H1 (cell line): Measurements from ENCODE around the gene APMAP.

Experiments used
- CTCF ChIP-seq, 3 experiments: IDR thresholded peaks; 1 replicate in 2 of 3; 2 replicates in 1 of 3; pipeline versions ENCODE4 v1.5.1 to v1.6.1; 2011; ENCODE audit warnings: low read length in 3 of 3, mild to moderate bottlenecking in 3 of 3, inconsistent platforms in 2 of 3, low read depth in 1 of 3, moderate library complexity in 1 of 3; ENCODE audit not compliant: insufficient read depth in 1 of 3; ENCODE audit errors: control extremely low read depth in 1 of 3
- RAD21 ChIP-seq, 2 experiments: IDR thresholded peaks in 1 of 2; conservative IDR thresholded peaks in 1 of 2; 2 replicates each; pipeline ENCODE4 v1.6.1; 2011; ENCODE audit warnings: low read depth in 2 of 2, low read length in 2 of 2, improper control_type of control experiment in 1 of 2, inconsistent platforms in 1 of 2, mild to moderate bottlenecking in 1 of 2, moderate library complexity in 1 of 2
- TAF1 ChIP-seq: IDR thresholded peaks from 2 replicates; pipeline ENCODE4 v1.6.1; 2011; ENCODE audit warnings: mild to moderate bottlenecking, low read depth, low read length
- YY1 ChIP-seq: IDR thresholded peaks from 2 replicates; pipeline ENCODE4 v1.6.1; 2011; ENCODE audit warnings: low read depth, mild to moderate bottlenecking, low read length

- TF ChIP-seq YY1 (no peak), TAF1 (no peak), RAD21 (IDR thresholded peaks at IDR 0.05 in 1 of 2, conservative IDR thresholded peaks at IDR 0.05 in 1 of 2; ENCODE audit: low read depth in 2 of 2, low read length in 2 of 2) (no peak), CTCF (IDR thresholded peaks at IDR 0.05; ENCODE audit: control extremely low read depth in 1 of 3, insufficient read depth in 1 of 3, low read depth in 1 of 3, low read length in 3 of 3) (no peak)
Observed at GRCh38 chr20:25018425-25018824, 25.9 kb upstream of the APMAP start.
